GM18868 (cell line): ENCODE measurements around the gene GP5.

ENCODE experiments used
- ATAC-seq: cut with Tn5 transposase; IDR thresholded peaks from one replicate; pipeline ENCODE4 v1.9.1; 2021; ENCODE audit warnings: mild to moderate bottlenecking, moderate library complexity; ENCODE audit not compliant: unreplicated experiment

Gene GP5

DNA sequence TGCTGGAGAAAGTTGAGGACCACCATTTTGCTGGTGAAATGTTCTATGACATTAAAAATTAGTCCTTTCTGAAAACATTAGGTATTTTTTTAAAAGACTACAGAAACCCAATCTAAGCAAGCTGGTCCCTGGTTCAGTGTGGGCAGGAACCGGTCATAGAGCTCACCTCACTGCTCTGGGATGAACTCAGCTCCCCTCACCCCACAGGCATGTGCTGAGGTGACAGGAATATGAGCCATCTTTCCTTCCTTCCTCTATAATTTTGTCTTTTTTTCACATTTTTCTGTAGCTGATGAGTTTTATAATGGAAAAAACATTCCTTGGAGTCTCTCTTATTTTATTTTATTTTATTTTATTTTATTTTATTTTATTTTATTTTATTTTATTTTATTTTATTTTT, 21.4 kb downstream of the GP5 start:
- ATAC-seq, result no peak

DNA sequence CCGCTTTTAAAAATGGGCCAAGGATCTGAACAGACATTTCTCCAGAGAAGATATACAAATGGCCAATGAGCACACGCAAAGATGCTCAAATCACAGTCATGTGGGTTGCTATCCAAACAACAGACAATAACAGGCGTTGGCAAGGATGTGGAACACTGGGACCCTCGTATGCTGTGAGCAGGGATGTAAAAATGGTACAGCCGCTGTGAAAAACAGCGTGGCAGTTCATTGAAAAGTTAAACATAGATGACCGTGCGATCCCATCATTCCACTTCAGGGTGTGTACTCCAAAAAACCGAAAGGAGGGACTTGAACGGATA, 22.9 kb downstream of the GP5 start:
- no peak for ATAC-seq

DNA sequence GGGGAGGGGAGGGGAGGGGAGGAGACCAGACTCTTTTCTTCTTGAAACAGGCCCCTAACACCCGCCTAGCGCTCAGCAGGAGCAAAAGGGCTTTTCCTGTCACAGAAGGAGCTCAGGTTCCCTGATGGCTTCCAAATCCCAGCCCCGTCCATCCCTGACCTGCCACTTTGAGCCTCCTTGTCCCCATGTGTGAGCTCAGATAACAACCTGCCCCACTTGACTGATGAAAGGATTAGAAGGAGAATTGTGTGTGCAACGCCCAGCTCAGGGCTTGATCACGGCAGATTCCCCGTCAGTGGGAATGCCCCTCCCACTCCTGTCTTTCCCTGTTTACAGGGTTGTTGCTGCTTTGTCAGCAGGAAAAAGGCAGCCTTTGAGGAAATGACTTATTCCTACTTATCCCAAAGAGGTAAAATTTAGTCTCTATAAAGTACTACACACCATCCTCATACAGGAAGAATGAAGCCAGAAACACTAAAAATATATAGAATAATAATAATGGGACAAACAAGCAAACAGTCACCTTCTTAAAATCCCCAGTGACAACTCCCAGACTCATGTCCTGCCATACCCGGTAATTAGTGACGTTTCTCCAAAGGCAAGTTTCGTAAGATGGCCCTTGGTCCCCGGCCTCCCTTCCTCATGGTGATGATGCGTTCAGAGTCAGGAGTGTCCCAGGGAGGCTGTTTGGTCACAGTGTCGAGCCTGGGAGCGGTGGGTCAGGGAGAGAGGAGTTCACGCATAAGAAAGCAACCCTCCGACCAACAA, 23.4 kb downstream of the GP5 start:
- ATAC-seq, result no peak

DNA sequence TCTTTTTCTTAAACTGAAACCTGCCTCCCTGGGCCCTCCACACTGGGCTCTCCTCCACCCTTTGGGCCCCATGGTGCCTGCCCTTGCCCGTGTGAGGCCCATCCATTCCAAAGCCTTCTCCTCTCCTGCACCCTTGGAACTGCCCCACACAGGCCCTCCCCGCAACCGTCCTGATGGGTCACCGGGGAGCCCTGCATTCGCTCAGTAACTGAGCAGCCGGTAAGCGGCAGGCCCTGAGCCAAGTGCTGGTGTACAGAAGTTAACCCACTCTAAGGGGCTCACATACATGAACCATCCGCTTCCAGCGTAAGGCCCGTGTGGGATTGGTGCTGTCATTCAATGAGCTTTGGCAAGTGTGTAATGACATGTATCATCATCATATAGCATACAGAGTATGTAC, 24.1 kb downstream of the GP5 start:
- ATAC-seq, result no peak

DNA sequence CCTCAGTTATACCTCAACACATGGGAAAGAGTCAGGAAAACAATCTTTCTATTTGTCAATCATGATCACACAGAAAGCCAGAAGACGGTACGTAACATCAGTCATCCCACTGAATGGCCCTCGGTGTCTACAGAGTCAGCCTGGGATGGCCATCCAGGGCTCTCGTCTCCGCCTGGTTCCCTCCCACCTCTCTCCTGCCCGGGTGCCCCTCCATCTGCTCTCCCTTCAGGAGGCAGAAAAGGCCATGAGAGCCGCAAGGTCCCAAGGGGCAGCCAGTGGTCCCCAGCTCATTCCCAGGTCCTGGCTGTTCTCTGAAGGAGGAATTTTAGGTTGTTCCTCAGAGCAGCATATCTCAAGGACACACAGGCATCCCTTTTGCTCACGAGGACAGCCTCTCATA, 25.2 kb downstream of the GP5 start:
- ATAC-seq, result no peak

DNA sequence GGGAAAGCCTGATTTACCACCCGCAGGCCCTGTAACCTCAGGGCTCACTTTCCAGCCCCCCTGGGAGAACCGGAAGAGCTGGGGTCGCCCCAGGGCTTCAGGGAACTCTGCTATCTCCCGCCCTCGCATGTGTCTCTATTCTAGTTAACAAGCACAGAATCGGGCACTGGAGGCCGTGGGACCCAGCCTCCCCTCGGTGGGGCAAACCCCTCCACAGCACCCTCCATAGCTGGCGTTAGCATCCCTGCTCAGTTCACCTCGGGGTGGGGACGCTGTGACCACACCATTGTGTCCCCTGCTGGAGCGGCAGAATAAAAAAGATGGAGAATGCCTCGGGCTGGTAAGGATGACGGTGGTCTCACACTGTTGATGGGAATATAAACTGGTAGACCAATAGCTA, 26.0 kb downstream of the GP5 start:
- no peak for ATAC-seq

DNA sequence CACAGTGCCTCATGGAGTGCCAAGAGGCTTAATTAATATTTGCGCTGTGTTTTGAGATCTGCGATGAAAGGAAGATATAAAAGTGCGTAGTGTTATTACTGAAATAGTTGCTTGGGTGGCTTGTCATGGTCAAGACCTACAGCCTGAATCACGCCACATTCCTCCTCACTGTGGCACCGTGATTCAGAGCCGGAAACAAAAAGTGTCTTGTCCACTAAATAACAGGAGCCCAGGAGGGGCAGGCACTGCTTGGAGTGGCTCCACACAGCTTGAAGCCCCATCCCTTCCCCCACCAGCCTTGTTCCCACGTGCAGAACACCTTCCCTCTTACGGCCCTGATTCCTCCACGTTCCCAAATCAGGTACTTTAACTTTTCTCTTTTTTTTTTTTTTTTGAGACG, 28.3 kb downstream of the GP5 start:
- ATAC-seq, result no peak

DNA sequence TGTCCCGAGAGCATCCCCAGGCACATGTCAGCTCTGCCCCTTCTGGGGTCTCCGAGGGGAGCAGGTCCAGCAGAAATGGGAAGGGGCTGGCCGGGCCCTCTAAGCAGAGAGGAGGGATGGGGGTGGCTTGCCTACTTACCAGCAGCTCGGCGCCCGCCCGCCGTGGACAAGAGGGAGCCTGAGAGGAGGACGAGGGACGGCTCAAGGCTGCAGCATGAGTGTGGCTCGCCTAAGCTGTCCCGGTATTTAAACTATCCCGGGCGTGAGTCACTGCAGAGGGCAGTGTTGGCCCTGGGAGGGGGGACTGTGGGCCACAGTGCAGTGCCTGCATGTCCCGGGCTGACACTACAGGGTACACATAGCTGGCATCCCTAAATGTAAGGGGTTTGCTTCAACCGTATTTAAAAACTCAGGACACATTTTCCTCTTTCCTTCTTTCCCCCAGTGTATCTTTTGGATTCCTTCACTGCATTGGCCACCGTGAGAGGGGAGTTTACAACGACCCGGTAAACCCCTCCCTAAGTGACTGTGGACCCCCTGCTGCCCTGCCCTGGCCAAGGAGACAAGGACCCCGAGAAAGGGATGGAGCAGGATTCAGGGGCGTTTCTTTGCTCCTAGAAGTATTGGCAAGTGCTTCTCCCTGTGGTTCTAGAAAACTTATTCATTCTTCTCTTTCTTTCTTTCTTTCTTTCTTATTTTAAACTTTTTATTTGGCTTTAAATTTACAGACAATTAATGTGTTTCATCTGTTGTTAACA, 29.4 kb downstream of the GP5 start, which contains the start of gene LRRC15:
TSS of gene LRRC15 (minus strand) at position 222 of the 758 bp plus-strand sequence. CDS start 8,700 bp downstream, outside the sequence.
- no peak for ATAC-seq

DNA sequence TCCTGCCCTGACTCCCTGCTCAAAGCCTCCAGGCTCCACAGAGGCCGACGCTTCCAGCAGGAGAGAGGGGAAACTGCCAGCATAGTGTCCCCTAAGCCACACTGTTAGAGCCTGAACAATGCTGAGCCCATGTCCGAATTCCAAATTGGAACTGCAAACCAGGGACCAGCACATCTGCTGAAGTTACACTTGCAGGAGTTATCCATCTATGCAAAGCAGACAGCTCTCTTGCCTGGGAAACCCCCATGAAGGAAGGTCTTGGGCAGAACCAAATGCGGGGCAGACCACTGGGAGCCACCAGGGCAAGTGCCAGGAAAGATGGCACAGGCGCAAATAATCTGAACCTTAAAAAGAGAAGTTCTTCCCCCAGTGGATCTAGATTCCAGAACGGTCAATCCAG, 30.1 kb downstream of the GP5 start:
- ATAC-seq, result no peak

DNA sequence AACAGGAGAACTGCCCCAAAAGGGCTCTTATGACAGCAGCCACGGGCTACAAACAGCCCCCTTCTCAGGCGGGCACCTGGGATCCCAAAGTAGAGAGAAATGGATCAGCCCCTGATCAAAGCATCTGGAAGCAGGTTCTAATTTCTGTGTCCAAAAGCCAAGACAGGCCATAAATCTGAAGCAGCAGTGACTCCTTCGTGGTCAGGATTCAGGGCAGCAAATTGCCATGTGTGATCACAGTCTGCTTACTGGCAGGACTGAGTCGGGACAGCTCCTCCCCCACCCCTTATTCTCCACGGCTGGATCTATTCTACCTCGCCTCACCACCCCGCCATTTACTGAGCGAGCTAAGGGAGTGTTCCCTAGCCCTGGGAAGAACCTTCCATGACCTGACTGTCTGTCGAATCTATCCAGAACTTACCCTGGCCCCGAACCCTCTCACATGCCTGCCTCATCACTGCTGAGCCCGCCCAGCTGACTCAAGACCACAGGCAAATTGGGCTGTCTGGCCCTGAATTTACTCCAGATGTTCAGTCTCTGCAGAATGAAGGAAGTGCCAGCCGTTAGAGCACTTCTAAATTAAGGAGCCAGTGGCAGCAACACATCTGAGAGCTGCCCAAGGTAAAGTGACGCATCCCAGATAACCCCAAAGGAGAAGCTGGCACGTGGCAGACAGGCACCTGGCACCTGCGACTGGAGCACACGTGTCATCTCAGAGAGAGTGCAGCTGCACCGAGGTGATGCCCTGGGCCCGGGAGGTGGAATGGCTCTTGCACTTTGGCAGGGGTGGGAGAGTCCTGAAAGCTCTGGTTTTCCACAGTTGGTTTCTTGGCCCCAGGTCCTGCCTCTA, 30.8 kb downstream of the GP5 start:
- no peak for ATAC-seq

DNA sequence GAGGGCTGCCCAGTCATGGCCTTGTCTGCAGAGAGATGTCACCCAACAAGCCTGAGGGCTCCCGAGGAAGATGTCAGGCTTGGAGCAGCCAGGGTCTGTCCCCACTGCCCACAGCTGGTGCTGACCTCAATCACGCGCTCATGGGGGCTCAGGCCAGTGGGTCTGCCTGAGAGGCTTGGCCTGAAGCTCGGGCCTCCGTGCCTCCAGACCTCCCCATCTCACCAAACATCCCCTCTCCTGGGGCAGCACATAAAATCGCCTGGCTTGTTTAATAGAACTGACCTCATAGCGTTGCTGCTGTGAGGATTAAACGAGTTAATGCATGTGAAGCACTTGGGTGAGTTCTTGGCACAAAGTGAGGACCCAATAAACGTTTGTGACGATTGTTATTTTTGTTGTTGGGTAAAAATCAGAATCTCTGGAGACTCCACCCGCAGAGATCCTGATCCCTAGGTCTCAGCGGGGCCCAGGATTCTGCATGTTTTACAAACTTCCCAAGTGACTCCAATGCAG, 33.0 kb downstream of the GP5 start:
- ATAC-seq, result no peak

DNA sequence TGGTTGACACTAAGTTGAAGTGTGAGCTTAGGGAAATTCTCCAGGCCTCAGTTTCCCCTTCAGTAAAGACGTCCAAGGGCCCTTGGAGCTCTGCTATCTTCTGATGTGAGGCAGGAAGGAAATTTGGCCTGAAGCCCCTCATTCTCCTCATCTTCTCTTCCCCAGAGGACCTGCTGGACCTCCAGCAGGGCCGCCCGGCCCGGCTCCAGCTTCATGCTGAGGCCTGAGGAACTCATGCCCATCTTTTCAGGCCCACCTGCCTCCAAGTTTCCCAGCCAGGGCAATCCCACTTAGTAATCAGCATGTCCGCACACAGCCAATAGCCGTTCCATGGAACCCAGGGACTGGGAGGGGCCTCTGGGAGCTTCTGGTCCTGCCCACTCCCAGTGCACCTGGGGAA, 33.5 kb downstream of the GP5 start:
- ATAC-seq, result no peak

DNA sequence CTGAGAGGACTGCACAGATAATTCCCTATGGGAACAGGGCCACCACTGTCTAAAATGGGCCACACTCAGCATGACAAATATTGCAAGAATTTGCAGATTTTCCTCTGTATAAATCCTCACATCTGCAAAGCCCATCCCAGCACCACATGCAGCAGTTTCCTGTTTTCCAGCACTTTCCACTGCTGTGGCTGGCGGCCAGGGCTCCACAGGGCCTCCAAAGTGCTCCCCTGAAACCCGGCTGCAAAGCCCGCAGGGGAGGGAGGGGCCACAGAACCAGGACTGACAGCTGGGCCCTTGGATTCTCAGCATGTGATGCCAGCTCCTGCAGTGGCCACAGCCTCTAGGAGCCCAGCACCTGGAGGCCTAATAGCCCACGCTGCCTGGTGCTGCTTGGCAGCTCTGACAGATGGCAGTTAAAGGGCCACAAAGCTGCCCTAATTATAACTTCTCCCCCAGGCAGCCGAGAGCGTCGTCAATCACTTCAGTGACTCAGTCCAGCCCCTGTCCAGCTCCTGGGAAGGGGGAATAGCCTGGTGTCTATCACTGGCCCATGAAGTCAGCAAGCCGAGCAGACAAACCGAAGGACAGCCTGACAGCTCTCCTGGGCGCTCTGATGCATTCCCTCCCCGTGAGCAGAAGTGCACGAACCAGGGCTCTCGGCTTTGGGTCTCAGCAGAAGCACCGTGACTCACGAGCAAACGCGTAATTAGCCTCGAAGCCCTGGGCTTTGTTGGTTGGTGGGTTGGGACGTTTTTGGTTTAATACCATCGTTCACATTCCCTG, 34.2 kb downstream of the GP5 start:
- no peak for ATAC-seq

DNA sequence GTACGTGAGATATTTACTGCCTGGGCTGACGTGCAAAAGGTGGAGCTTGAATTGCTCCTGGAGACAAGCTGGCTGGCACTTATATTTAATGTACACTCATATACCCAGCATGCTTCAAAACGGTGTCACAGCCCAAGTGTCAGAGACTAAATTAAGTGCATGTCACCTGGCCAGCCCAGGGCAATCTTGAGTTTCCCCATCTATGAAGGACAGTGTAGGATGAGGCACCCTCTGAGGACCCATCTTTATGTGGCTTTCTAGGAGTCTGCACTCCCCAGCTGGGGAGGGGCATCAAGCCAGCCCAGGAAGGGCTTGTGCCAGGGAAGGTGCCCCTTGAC, 34.8 kb downstream of the GP5 start:
- no peak for ATAC-seq

DNA sequence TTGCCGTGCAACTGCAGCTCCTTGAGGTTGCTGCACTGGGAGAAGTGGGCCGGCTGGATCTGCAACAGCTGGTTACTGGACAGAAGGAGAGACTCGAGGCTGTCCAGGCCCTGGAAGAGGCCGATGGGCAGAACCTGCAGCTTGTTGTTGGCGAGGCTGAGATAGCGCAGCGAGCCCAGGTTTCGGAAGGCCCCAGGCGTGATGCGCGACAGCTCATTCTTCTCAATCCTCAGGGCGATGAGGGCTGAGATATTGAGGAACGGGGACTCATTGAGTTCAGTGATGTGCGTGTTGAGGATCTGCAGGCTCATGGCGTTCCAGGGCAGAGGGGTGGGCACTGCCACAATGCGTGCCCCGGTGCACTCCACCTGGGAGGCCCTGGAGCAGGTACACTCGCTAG, 38.5 kb downstream of the GP5 start:
- ATAC-seq, result no peak

DNA sequence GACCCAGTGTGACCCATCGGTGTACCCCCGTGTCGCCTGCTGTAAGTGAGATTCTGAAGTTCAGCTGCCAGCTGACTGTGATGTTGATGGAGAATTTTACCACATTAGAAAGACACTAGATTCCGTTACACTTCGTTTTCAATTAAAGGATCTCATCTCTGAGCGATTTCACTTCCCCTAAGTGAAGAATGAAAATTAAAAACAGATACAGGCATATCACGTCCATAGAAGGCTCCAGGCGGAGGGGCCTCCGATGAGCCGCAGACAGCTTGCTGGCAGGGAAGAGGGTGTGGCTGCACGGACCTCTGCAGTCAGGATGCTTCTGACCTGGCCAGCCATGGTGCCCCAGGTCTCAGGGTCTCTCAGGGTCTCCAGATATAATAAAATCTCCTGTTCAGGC, 41.4 kb downstream of the GP5 start:
- ATAC-seq, result no peak

DNA sequence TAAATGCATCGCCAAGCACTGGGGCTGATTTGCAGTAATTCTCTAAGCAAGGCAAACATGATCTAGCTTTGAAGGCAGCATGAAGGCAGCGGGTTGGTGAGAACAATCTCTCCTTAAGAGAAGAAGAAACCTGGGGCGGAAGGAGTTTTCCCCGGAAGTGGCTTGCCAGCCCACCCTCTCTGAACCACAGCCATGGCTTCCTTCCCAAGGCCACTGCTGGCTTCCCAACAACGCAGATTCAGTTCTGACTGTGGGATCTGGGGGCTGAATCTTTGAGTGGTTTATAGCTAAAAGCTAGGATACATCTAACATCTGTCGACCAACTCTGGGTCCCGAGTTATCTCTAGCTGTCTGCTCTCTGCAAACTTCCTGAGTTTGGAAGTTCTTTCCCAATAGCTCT, 43.7 kb downstream of the GP5 start:
- ATAC-seq, result no peak

DNA sequence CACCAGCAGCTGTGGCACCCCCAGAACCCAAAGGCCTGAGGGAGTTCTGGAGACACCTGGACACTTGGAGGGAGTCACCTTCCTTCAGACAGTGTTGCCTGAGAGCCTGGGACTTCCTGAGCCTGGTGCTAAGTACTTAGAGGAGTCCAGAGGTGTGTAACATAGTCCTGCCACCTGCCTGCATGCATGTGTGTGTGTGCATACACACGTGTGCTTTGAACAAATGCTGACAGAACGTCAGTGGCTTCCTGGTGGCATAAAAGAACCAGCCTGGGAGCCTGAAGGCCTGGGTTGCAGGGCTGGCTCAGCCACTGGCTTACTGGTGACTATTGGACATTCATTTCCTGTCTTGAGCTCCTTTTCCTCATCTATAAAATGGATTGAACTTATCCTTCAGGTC, 44.8 kb downstream of the GP5 start:
- ATAC-seq, result no peak

DNA sequence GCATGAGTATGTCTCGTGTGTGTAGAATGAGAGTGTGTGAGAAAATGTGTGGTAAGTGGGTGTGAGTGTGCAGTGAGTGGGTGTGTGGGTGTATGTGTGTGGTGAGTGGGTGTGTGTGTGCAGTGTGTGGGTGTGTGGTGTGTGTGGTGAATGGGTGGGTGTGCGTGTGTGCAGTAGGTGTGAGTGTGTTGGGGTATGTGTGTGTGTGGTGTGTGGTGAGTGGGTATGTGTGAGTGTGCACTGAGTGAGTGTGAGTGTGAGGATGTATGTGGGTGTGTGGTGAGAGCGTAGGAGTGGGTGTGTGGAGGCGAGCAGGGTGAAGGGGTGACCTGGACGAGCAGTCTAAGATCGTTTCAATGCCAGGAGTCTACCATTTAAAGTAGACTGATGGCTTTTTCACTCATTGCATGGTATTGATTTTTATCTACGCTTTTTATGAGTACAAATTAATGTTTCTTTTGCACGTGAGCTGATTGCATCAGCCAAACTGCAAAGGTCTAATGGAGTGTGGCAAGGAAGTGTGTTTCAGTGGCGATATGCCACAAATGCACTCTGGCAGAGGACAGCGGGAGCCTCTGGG, 46.3 kb downstream of the GP5 start:
- ATAC-seq, result no peak

DNA sequence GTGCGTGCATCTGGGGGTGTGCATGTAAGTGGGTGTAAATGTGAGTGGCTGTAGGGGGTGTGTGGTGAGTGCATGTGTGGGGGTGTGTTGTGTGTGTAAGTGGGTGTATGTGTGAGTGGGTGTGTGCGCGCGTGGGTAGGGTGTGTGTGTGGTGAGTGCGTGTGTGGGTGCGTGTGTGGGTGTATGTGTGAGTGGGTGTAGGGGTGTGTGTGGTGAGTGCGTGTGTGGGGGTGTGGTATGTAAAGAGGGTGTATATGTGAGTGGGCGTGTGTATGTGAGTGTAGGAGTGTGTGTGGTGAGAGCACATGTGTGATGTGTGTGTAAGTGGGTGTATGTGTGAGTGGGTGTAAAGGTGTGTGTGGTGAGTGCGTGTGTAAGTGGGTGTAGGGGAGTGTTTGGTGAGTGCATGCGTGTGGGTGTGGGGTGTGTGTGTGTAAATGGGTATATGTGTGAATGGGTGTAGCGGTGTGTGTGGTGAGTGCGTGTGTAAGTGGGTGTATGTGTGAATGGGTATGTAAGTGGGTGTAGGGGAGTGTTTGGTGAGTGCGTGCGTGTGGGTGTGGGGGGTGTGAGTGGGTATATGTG, 47.0 kb downstream of the GP5 start:
- no peak for ATAC-seq
